Right forelimb (tissue), 1 donor: ENCODE data around the gene LARP1.
A peak's percentile ranks its signal among the peaks of the same experiment; 100 is the strongest.
"Not testable (repeated sequence)": the region's sequence is repeated elsewhere in the genome, so short reads cannot be mapped to it uniquely, and the experiment has no call there.

ENCODE experiments used
- DNase-seq: peaks from one replicate; pipeline ENCODE4 v3.0.0-alpha.2; 2018

The LARP1 gene

GRCh38 chr5:154831451-154831850 lies 76.3 kb downstream of the LARP1 start:
- DNase-seq: no peak

GRCh38 chr5:154832804-154833203 lies 77.6 kb downstream of the LARP1 start:
- DNase-seq: not testable (repeated sequence)

GRCh38 chr5:154834053-154834452 lies 78.9 kb downstream of the LARP1 start:
- DNase-seq: no peak

- not testable (repeated sequence) for DNase-seq
These were observed 80.5 kb downstream of the LARP1 start for GRCh38 chr5:154835701-154836052.

- DNase-seq: no peak
These were observed 81.0 kb downstream of the LARP1 start for GRCh38 chr5:154836225-154836624.

GRCh38 chr5:154837009-154837901 lies 82.1 kb downstream of the LARP1 start:
- DNase-seq: no peak

- DNase-seq: no peak
These were observed 85.5 kb downstream of the LARP1 start for GRCh38 chr5:154840435-154841272.

- DNase-seq: no peak
These were observed 86.1 kb downstream of the LARP1 start for GRCh38 chr5:154841273-154841661.

GRCh38 chr5:154842689-154843530 lies 87.7 kb downstream of the LARP1 start:
- DNase-seq: no peak

- no peak for DNase-seq
These were observed 89.6 kb downstream of the LARP1 start for GRCh38 chr5:154844809-154845208.

GRCh38 chr5:154849264-154849785 lies 94.1 kb downstream of the LARP1 start:
- no peak for DNase-seq

- no peak for DNase-seq
These were observed 94.6 kb downstream of the LARP1 start for GRCh38 chr5:154849791-154850201.

GRCh38 chr5:154850255-154851062 lies 95.3 kb downstream of the LARP1 start, which contains the start of gene FAXDC2:
Gene FAXDC2 (minus strand): TSS chr5:154850603. CDS start chr5:154838178, 12,425 bp downstream.
- peak; percentile 80 for DNase-seq

- DNase-seq: no peak
These were observed 96.2 kb downstream of the LARP1 start for GRCh38 chr5:154851351-154851750.

- peak; percentile 98 for DNase-seq
These were observed 102.5 kb downstream of the LARP1 start for GRCh38 chr5:154857530-154858296.

- DNase-seq: peak; percentile 99
These were observed 103.3 kb downstream of the LARP1 start, which contains the start of gene CNOT8 for GRCh38 chr5:154858297-154858971. Gene CNOT8 (plus strand): TSS chr5:154858627. CDS start chr5:154863279, 4,652 bp downstream.

GRCh38 chr5:154858972-154859871 lies 104.0 kb downstream of the LARP1 start:
- no peak for DNase-seq

- DNase-seq: no peak
These were observed 104.9 kb downstream of the LARP1 start for GRCh38 chr5:154860123-154860522.

- DNase-seq: no peak
These were observed 105.6 kb downstream of the LARP1 start for GRCh38 chr5:154860765-154861164.
